Measurements from ENCODE around the gene GPR55.

GPR55 gene

DNA sequence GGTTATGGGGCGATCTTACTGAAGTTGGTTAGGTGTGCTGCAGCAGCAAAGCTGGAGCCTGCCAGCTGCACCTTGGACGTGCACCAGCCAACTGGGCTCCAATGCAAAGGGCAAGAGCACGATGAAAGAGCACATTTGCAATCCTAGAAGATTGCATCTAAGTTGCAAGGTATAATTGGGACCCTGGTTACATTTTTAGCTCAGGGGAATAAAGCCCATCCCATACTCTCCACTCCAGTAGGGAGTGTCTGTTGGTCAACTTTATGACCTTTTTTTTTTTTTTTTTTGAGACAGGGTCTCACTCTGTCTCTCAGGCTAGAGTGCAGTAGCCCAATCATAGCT lies 22.2 kb upstream of the GPR55 start:
- Histone ChIP-seq H3K9me3 (no peaks in the 10 kb centered on the region), H3K4me1 (ENCODE audit: control insufficient read depth in 1 of 2, insufficient read depth in 1 of 2, low read depth in 1 of 2, low read length in 1 of 2) (no peaks in the 10 kb centered on the region), H3K4me3 (ENCODE audit: low read depth in 1 of 2, low read length in 1 of 2) (no peak overlapping the region), H3K36me3 (no peaks in the 10 kb centered on the region), H3K27ac (no peak overlapping the region), H3K27me3 (peaks cover 10% of the 10 kb centered on the region)
- TF ChIP-seq, protein P1, sequence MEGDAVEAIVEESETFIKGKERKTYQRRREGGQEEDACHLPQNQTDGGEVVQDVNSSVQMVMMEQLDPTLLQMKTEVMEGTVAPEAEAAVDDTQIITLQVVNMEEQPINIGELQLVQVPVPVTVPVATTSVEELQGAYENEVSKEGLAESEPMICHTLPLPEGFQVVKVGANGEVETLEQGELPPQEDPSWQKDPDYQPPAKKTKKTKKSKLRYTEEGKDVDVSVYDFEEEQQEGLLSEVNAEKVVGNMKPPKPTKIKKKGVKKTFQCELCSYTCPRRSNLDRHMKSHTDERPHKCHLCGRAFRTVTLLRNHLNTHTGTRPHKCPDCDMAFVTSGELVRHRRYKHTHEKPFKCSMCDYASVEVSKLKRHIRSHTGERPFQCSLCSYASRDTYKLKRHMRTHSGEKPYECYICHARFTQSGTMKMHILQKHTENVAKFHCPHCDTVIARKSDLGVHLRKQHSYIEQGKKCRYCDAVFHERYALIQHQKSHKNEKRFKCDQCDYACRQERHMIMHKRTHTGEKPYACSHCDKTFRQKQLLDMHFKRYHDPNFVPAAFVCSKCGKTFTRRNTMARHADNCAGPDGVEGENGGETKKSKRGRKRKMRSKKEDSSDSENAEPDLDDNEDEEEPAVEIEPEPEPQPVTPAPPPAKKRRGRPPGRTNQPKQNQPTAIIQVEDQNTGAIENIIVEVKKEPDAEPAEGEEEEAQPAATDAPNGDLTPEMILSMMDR (IDR thresholded peaks at IDR 0.05), result no peak

DNA sequence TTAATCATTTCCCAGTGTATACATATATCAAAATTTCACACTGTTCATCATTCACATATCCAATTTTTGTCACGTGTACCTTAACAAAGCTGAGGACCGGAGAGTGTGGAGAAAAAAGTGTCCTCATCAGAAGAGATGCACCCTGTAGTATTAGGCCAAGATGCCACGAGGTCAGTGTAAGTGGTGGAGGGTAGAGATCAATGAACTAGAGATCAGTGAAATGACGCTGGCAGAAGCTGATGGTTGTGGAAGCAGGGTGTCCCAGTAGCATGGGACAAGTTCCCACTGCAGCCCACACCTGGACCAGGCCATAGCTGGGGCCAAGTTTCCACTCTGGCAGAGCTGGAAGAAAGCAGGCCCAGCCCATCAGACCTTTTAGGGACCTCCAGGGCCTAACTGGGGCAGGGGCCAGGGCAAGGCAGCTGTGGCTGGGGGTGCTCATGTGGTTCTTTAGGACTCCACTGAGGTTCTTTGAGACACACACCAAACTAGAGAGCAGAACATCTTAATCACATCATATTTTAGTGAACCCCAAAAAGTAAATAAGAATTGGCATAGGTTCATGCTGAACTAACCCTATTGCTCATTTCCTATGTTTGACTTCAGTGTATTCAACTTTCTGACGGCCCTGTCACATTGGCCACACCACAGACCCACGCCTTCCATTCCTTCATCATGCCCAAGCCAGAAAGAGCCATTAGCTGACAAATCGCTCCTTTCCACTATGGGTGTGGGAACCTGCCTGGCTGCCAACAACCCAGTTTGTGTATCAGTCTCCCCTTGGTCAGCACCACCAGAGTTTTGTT lies 21.6 kb upstream of the GPR55 start:
- Histone ChIP-seq H3K27me3 (peaks cover 10% of the 10 kb centered on the region), H3K4me3 (ENCODE audit: low read depth in 1 of 2, low read length in 1 of 2) (no peak overlapping the region), H3K27ac (no peak overlapping the region), H3K9me3 (no peaks in the 10 kb centered on the region), H3K36me3 (no peaks in the 10 kb centered on the region), H3K4me1 (ENCODE audit: control insufficient read depth in 1 of 2, insufficient read depth in 1 of 2, low read depth in 1 of 2, low read length in 1 of 2) (no peaks in the 10 kb centered on the region)
- TF ChIP-seq, protein P1 (IDR thresholded peaks at IDR 0.05), result no peak

GRCh38 chr2:230944757-230945372 lies 19.8 kb upstream of the GPR55 start:
- Histone ChIP-seq H3K27me3 (peaks cover 10% of the 10 kb centered on the region), H3K36me3 (no peaks in the 10 kb centered on the region), H3K9me3 (no peaks in the 10 kb centered on the region), H3K4me3 (ENCODE audit: low read depth in 1 of 2, low read length in 1 of 2) (no peak overlapping the region), H3K4me1 (ENCODE audit: control insufficient read depth in 1 of 2, insufficient read depth in 1 of 2, low read depth in 1 of 2, low read length in 1 of 2) (no peaks in the 10 kb centered on the region), H3K27ac (no peak overlapping the region)
- TF ChIP-seq, protein P1 (IDR thresholded peaks at IDR 0.05), result no peak

DNA sequence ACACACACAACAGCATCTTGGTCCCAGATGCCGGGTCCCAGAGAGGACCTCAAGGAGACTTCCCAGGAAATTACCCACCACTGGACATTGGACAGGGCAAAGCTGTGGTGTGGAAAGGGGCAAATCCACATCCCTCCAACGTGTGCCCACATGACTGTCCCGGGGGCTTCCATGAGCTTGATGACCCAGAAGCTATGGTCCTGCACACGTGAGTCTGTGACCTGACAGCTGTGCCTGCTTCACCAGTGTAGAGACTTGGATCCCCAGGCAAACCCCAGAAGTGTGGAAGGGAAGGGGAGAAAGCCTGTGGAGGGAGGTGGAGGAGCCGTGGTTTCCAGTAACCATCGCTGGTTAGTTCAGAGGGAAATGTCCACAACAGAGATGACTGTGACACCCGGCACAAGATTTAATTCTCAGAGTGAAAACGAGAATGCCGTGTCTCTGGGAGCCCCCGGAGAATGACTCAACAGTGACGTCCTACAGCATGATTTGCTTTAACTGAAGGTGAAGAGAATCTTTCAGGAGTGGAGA lies 19.1 kb upstream of the GPR55 start:
- H3K9me3 ChIP-seq, result no peaks in the 10 kb centered on the region
- H3K4me3 ChIP-seq (ENCODE audit: low read depth in 1 of 2, low read length in 1 of 2), result no peak overlapping the region
- H3K36me3 ChIP-seq, result no peaks in the 10 kb centered on the region
- H3K4me1 ChIP-seq (ENCODE audit: control insufficient read depth in 1 of 2, insufficient read depth in 1 of 2, low read depth in 1 of 2, low read length in 1 of 2), result no peaks in the 10 kb centered on the region
- no peak overlapping the region for H3K27ac ChIP-seq
- TF ChIP-seq, protein P1 (IDR thresholded peaks at IDR 0.05), result no peak
- H3K27me3 ChIP-seq, result peaks cover 10% of the 10 kb centered on the region

GRCh38 chr2:230942920-230943896 lies 18.2 kb upstream of the GPR55 start:
- Histone ChIP-seq H3K9me3 (no peaks in the 10 kb centered on the region), H3K27me3 (peaks cover 10% of the 10 kb centered on the region), H3K4me3 (ENCODE audit: low read depth in 1 of 2, low read length in 1 of 2) (no peak overlapping the region), H3K27ac (no peak overlapping the region), H3K4me1 (ENCODE audit: control insufficient read depth in 1 of 2, insufficient read depth in 1 of 2, low read depth in 1 of 2, low read length in 1 of 2) (no peaks in the 10 kb centered on the region), H3K36me3 (no peaks in the 10 kb centered on the region)
- TF ChIP-seq, protein P1 (IDR thresholded peaks at IDR 0.05), result no peak

All from neutrophil (primary cell).